Activated CD4-positive, alpha-beta T cell treated with anti-CD3 and anti-CD28 coated beads for 36 hours (primary cell): Measurements from ENCODE around the gene PTPN3. TPM values are rescaled to one million over a fixed set of nuclear protein-coding genes. Genes with fewer than 3 reads are reported as not detected.

Experiments used
- ATAC-seq: fragments of 200-7000 bp; cut with Tn5 transposase; one replicate; pipeline ENCODE4 v1.10.0; 2021; ENCODE audit warnings: mild to moderate bottlenecking, moderate library complexity
- CTCF ChIA-PET: fragments of 350-600 bp; sonication (Branson Sonifier 250); formaldehyde crosslinking; loops from one replicate; lab custom pipeline; 2021; ENCODE audit warnings: antibody characterized with exemption; lab: Charles Lee
- POLR2A ChIA-PET: fragments of 350-600 bp; sonication (Branson Sonifier 250); formaldehyde crosslinking; loops from one replicate; lab custom pipeline; 2021; ENCODE audit warnings: antibody characterized with exemption, inconsistent platforms; lab: Charles Lee
- DNase-seq: peaks from one replicate; pipeline ENCODE4 v3.0.0-alpha.2; 2020
- H3K27ac Mint-ChIP-seq: one replicate; pipeline ENCODE4 v1.8.0; 2021; ENCODE audit warnings: mixed read lengths
- H3K27me3 Mint-ChIP-seq: one replicate; pipeline ENCODE4 v1.8.0; 2021; ENCODE audit warnings: mixed read lengths
- H3K36me3 Mint-ChIP-seq: one replicate; pipeline ENCODE4 v1.8.0; 2021; ENCODE audit warnings: low read depth, mixed read lengths
- H3K4me1 Mint-ChIP-seq: one replicate; pipeline ENCODE4 v1.8.0; 2021; ENCODE audit warnings: mixed read lengths
- H3K4me3 Mint-ChIP-seq: one replicate; pipeline ENCODE4 v1.8.0; 2021; ENCODE audit warnings: mild to moderate bottlenecking, moderate library complexity, mixed read lengths
- H3K9me3 Mint-ChIP-seq: one replicate; pipeline ENCODE4 v1.8.0; 2021; ENCODE audit warnings: low read depth, mixed read lengths
- intact Hi-C, 2 experiments: fragments of 100-400 bp; cut with DNase I in 1 of 2; cut with micrococcal nuclease in 1 of 2; formaldehyde crosslinking; loops; one replicate each; pipeline versions ENCODE4 v1.14.2 to v1.15.1; 2022 to 2024; cut with DNase I, micrococcal nuclease
- total RNA-seq, 2 experiments: library from RNA; stranded (reverse); gene quantifications; one replicate each; pipeline ENCODE4 v1.2.3, GENCODE V29; 2021

Gene PTPN3
- total RNA-seq, 2 experiments from 2014 or later = 0.32 to 0.46 TPM

- intact Hi-C loops = no loop called here
- H3K4me3 Mint-ChIP-seq = no peak overlapping the region
- peaks cover 8% of the 10 kb centered on the region for H3K4me1 Mint-ChIP-seq
- H3K27me3 Mint-ChIP-seq = peaks cover 23% of the 10 kb centered on the region
- POLR2A ChIA-PET = interaction anchor here (0.6 kb wide), 1 partner anchor 80 kb away, joined by 3 read pairs; no protein-coding TSS in a partner anchor
- DNase-seq = no peak
- no peaks in the 10 kb centered on the region for H3K36me3 Mint-ChIP-seq
- H3K27ac Mint-ChIP-seq = no peak overlapping the region
- CTCF ChIA-PET = interaction anchor here (1.0 to 1.4 kb wide), 2 partner anchors 9 to 215 kb away, joined by 4 to 7 read pairs; no protein-coding TSS in a partner anchor
- H3K9me3 Mint-ChIP-seq = no peaks in the 10 kb centered on the region
- ATAC-seq = no peak
Measured at GRCh38 chr9:109460576-109460975, 37.5 kb downstream of the PTPN3 start.

DNA sequence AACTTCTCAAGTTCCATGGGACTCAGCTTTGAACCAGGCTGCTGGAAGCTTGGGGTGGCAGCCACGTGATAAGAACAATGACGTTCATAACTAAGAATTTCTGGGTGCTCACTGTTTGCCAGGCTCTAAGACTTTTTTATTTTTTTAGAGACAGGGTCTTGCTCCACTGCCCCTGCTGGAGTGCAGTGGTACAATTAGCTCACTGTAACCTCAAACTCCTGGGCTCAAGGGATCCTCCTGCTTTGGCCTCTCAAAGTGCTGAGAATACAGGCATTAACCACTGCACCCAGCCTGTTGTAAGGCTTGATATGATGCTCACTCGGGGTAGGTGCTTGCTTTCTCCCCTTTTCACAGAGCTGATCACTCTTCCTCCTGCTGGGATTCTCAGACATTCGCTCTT lies 38.7 kb downstream of the PTPN3 start:
- Mint-ChIP-seq H3K9me3 (no peaks in the 10 kb centered on the region), H3K27me3 (peaks cover 22% of the 10 kb centered on the region), H3K4me1 (peaks cover 6% of the 10 kb centered on the region), H3K36me3 (no peaks in the 10 kb centered on the region), H3K27ac (no peak overlapping the region), H3K4me3 (no peak overlapping the region)
- no peak for DNase-seq
- CTCF ChIA-PET = interaction anchor here (0.6 to 1.0 kb wide), 4 partner anchors 9 to 151 kb away, joined by 3 to 4 read pairs (median 4); no protein-coding TSS in a partner anchor
- POLR2A ChIA-PET = no interaction called here
- intact Hi-C loops = no loop called here
- ATAC-seq = no peak

DNA sequence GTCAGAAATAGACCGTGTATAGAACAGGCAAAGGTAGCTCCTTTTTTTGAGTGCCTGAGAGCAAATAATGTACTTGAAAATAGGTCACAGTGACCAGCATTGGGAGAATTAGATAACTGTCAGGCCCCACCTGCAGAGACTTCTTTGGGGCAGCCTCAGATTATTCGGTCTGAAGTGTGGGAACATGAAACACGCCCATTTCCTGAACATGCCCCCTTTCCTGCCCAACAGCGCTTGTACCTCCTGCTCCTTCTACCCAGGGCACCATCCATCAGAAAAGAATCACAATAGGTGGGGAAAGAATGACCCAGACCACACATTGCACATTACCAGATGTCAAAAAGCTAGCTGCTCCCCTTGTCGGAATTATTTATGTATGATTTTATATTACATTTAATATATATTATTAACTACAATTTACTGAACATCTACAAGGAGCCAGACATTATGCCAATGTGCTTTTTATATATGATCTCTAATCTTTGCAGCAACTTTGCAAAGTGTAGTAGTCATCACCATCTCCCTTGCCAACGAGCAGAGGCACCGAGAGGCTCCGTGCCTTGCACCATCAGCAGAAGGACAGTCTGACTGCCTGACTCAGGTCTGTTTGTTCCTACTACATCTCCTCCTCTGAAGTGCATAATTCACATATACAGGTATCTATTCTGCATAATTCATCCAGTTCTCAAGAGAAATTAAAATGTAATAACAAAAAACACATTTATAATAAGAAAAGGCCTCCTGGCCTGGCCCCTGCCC lies 39.5 kb downstream of the PTPN3 start:
- Mint-ChIP-seq H3K4me1 (peaks cover under 1% of the 10 kb centered on the region), H3K9me3 (no peaks in the 10 kb centered on the region), H3K27ac (no peak overlapping the region), H3K27me3 (peaks cover 25% of the 10 kb centered on the region), H3K36me3 (no peaks in the 10 kb centered on the region), H3K4me3 (no peak overlapping the region)
- POLR2A ChIA-PET = no interaction called here
- CTCF ChIA-PET = interaction anchor here (1.0 to 1.1 kb wide), 3 partner anchors 10 to 12 kb away, joined by 4 to 6 read pairs (median 4); no protein-coding TSS in a partner anchor
- intact Hi-C loops = no loop called here
- DNase-seq = no peak
- ATAC-seq = no peak

GRCh38 chr9:109456811-109457210 lies 41.3 kb downstream of the PTPN3 start:
- DNase-seq = no peak
- Mint-ChIP-seq H3K9me3 (no peaks in the 10 kb centered on the region), H3K4me3 (no peak overlapping the region), H3K27me3 (peaks cover 17% of the 10 kb centered on the region), H3K36me3 (no peaks in the 10 kb centered on the region), H3K27ac (no peak overlapping the region), H3K4me1 (no peaks in the 10 kb centered on the region)
- ChIA-PET POLR2A (no interaction called here), CTCF (interaction anchor here (1.5 kb wide), 1 partner anchor 17 kb away, joined by 3 read pairs; no protein-coding TSS in a partner anchor)
- ATAC-seq = no peak
- intact Hi-C loops = no loop called here

GRCh38 chr9:109455861-109456260 lies 42.2 kb downstream of the PTPN3 start:
- CTCF ChIA-PET = interaction anchor here (0.8 kb wide), 1 partner anchor 14 kb away, joined by 3 read pairs; no protein-coding TSS in a partner anchor

DNA sequence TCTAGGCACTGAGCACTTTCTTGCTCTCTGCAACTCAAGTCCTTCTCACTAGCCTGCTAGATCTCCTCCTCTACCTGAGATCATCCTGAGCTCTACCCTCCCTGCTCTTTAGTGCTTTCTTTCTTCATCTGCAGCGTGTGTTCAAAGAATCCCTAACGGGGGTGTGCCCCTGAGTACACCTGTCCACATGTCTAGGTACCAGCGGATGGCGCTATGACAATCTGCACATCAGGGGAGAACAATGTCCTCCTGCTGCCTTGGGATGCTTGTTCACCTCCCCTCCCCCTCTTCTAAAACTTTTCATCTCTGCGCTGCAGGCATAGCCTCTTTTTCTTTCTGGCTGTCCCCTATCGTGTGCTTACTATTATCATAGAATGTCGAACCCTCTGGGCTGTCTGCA lies 42.7 kb downstream of the PTPN3 start:
- Mint-ChIP-seq H3K27ac (no peak overlapping the region), H3K27me3 (peaks cover 10% of the 10 kb centered on the region), H3K4me3 (no peak overlapping the region), H3K9me3 (no peaks in the 10 kb centered on the region), H3K4me1 (no peaks in the 10 kb centered on the region), H3K36me3 (no peaks in the 10 kb centered on the region)
- ATAC-seq (no peak), DNase-seq (no peak)
- ChIA-PET POLR2A (no interaction called here), CTCF (interaction anchor here (0.8 kb wide), 1 partner anchor 14 kb away, joined by 3 read pairs; no protein-coding TSS in a partner anchor)
- intact Hi-C loops = no loop called here

More at GRCh38 chr9:109455861-109456260, 42.2 kb downstream of the PTPN3 start:
- H3K4me3 Mint-ChIP-seq = no peak overlapping the region
- peaks cover 14% of the 10 kb centered on the region for H3K27me3 Mint-ChIP-seq
- no peaks in the 10 kb centered on the region for H3K9me3 Mint-ChIP-seq
- ATAC-seq (no peak), DNase-seq (no peak)
- no peaks in the 10 kb centered on the region for H3K4me1 Mint-ChIP-seq
- intact Hi-C loops = no loop called here
- H3K27ac Mint-ChIP-seq = no peak overlapping the region
- H3K36me3 Mint-ChIP-seq = no peaks in the 10 kb centered on the region
- POLR2A ChIA-PET = no interaction called here

- Mint-ChIP-seq H3K9me3 (no peaks in the 10 kb centered on the region), H3K4me1 (no peaks in the 10 kb centered on the region), H3K27ac (no peak overlapping the region), H3K4me3 (no peak overlapping the region), H3K36me3 (no peaks in the 10 kb centered on the region), H3K27me3 (peaks cover 10% of the 10 kb centered on the region)
- POLR2A ChIA-PET = no interaction called here
- no peak for DNase-seq
- ATAC-seq = no peak
- CTCF ChIA-PET = interaction anchor here (1.5 kb wide), 1 partner anchor 14 kb away, joined by 3 read pairs; no protein-coding TSS in a partner anchor
- intact Hi-C loops = no loop called here
Measured at GRCh38 chr9:109454601-109455155, 43.4 kb downstream of the PTPN3 start.

GRCh38 chr9:109454041-109454440 lies 44.1 kb downstream of the PTPN3 start:
- Mint-ChIP-seq H3K27me3 (peaks cover 10% of the 10 kb centered on the region), H3K9me3 (no peaks in the 10 kb centered on the region)

GRCh38 chr9:109453210-109453842 lies 44.8 kb downstream of the PTPN3 start:
- CTCF ChIA-PET = interaction anchor here (0.5 to 1.5 kb wide), 8 partner anchors 12 to 493 kb away, joined by 3 to 5 read pairs (median 3); no protein-coding TSS in a partner anchor
- ATAC-seq (no peak), DNase-seq (no peak)
- Mint-ChIP-seq H3K9me3 (no peaks in the 10 kb centered on the region), H3K4me3 (no peak overlapping the region), H3K27me3 (peaks cover 10% of the 10 kb centered on the region), H3K4me1 (peaks cover 2% of the 10 kb centered on the region), H3K36me3 (no peaks in the 10 kb centered on the region), H3K27ac (no peak overlapping the region)
- POLR2A ChIA-PET = no interaction called here
- intact Hi-C loops = no loop called here

More at GRCh38 chr9:109454041-109454440, 44.1 kb downstream of the PTPN3 start:
- Mint-ChIP-seq H3K27ac (no peak overlapping the region), H3K36me3 (no peaks in the 10 kb centered on the region), H3K4me1 (no peaks in the 10 kb centered on the region), H3K4me3 (no peak overlapping the region)
- ChIA-PET CTCF (interaction anchor here (0.5 to 1.5 kb wide), 5 partner anchors 13 to 492 kb away, joined by 3 to 4 read pairs (median 3); no protein-coding TSS in a partner anchor), POLR2A (no interaction called here)
- intact Hi-C loops = no loop called here
- DNase-seq (no peak), ATAC-seq (no peak)

DNA sequence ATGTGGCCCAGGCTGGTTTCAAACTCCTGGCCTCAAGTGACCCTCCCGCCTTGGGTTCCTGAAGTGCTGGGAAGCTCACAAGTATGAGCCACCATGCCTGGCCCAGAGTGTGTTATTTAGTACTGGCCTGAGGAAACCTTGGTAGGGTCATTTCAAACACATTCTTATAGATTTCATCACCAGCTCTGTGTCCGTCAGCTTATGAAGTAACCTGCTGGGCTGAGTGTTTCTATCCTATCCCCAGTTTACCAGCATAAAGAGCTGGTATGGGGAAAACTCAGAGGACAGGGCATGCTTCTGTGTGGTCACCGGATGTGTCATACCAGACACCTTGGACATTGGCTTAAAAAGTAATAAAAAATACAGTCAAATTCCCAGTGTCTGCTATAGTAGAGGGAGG lies 45.3 kb downstream of the PTPN3 start:
- no peaks in the 10 kb centered on the region for H3K9me3 Mint-ChIP-seq
- no peak overlapping the region for H3K4me3 Mint-ChIP-seq
- intact Hi-C loops = no loop called here
- H3K27me3 Mint-ChIP-seq = peaks cover 10% of the 10 kb centered on the region
- CTCF ChIA-PET = interaction anchor here (0.9 to 1.2 kb wide), 3 partner anchors 12 to 34 kb away, joined by 3 to 5 read pairs (median 4); no protein-coding TSS in a partner anchor
- peaks cover 8% of the 10 kb centered on the region for H3K4me1 Mint-ChIP-seq
- H3K27ac Mint-ChIP-seq = no peak overlapping the region
- DNase-seq (no peak), ATAC-seq (no peak)
- POLR2A ChIA-PET = no interaction called here
- H3K36me3 Mint-ChIP-seq = no peaks in the 10 kb centered on the region
